ENCODE measurements around the gene ZNF487.

Gene ZNF487

GRCh38 chr10:43436291-43437140 lies at the start of gene ZNF487:
Gene ZNF487 (plus strand): TSS chr10:43437111. CDS start chr10:43475814, 38,703 bp downstream.
- peak; percentile 97 for ATAC-seq
- TF ChIP-seq ZNF70 (CRISPR knock-in tag; IDR thresholded peaks at IDR 0.05), result no peak
- TF ChIP-seq CREB5 (CRISPR knock-in tag; IDR thresholded peaks at IDR 0.05; ENCODE audit: low read depth), result no peak
- no peak for TF ChIP-seq PPARA (CRISPR knock-in tag; IDR thresholded peaks at IDR 0.05; ENCODE audit: borderline replicate concordance)
- no peak for TF ChIP-seq SNAI2 (CRISPR knock-in tag; IDR thresholded peaks at IDR 0.05)
- TF ChIP-seq ARNTL (CRISPR knock-in tag; IDR thresholded peaks at IDR 0.05; ENCODE audit: borderline replicate concordance, low read depth), result no peak
- no peak for TF ChIP-seq TSHZ2 (CRISPR knock-in tag; IDR thresholded peaks at IDR 0.05)
- TF ChIP-seq POU6F1 (CRISPR knock-in tag; IDR thresholded peaks at IDR 0.05; ENCODE audit: borderline replicate concordance, low read depth), result no peak
- no peak for TF ChIP-seq CSDC2 (CRISPR knock-in tag; IDR thresholded peaks at IDR 0.05)
- no peak for TF ChIP-seq ZFP3 (CRISPR knock-in tag; IDR thresholded peaks at IDR 0.05)
- no peak for TF ChIP-seq CSRNP3 (CRISPR knock-in tag; IDR thresholded peaks at IDR 0.05)
- TF ChIP-seq ISL1 (CRISPR knock-in tag; IDR thresholded peaks at IDR 0.05), result no peak
- no peak for TF ChIP-seq TCF4 (CRISPR knock-in tag; IDR thresholded peaks at IDR 0.05; ENCODE audit: borderline replicate concordance)
- TF ChIP-seq ZC3H10 (CRISPR knock-in tag; IDR thresholded peaks at IDR 0.05), result no peak

- no peak for ATAC-seq
Observed at GRCh38 chr10:43387678-43388032, 49.3 kb upstream of the ZNF487 start.

More at GRCh38 chr10:43387678-43388032, 49.3 kb upstream of the ZNF487 start:
- TF ChIP-seq SNAI2 (CRISPR knock-in tag; IDR thresholded peaks at IDR 0.05) (no peak), CSDC2 (CRISPR knock-in tag; IDR thresholded peaks at IDR 0.05) (no peak), CREB5 (CRISPR knock-in tag; IDR thresholded peaks at IDR 0.05; ENCODE audit: low read depth) (no peak), RARB (CRISPR knock-in tag; IDR thresholded peaks at IDR 0.05) (no peak), ARNTL (CRISPR knock-in tag; IDR thresholded peaks at IDR 0.05; ENCODE audit: borderline replicate concordance, low read depth) (no peak), TSHZ2 (CRISPR knock-in tag; IDR thresholded peaks at IDR 0.05) (no peak), ZNF565 (CRISPR knock-in tag; conservative IDR thresholded peaks at IDR 0.05; ENCODE audit: low read depth) (no peak), ESRRG (CRISPR knock-in tag; IDR thresholded peaks at IDR 0.05) (no peak), BACH2 (CRISPR knock-in tag; IDR thresholded peaks at IDR 0.05; ENCODE audit: borderline replicate concordance) (no peak), ISL1 (CRISPR knock-in tag; IDR thresholded peaks at IDR 0.05) (no peak), POU6F1 (CRISPR knock-in tag; IDR thresholded peaks at IDR 0.05; ENCODE audit: borderline replicate concordance, low read depth) (no peak), ZNF8 (CRISPR knock-in tag; IDR thresholded peaks at IDR 0.05) (no peak), ZFP30 (CRISPR knock-in tag; IDR thresholded peaks at IDR 0.05) (no peak)

All from SK-N-SH treated with all-trans-retinoic acid at 6 μM for 48 hours (cell line).